HepG2 (cell line): ENCODE data around the gene IFIT3. TPM values are rescaled to one million over a fixed set of nuclear protein-coding genes. Genes with fewer than 3 reads are reported as not detected.

Experiments
- ATAC-seq: fragments of 200-7000 bp; cut with Tn5 transposase; 3 replicates; pipeline ENCODE4 v1.9.1; 2020; ENCODE audit warnings: mild to moderate bottlenecking, moderate library complexity
- BruUV-seq: library from RNA; stranded (reverse); fragments of 400-500 nt; replicated peaks from 2 replicates; lab custom pipeline; 2021; lab: Mats Ljungman, UMichigan
- CTCF ChIA-PET: fragments of 300-600 bp; formaldehyde crosslinking; extraction: SDS; loops from one replicate; lab custom pipeline; 2021; ENCODE audit warnings: low total read pairs, inconsistent platforms, low intra/inter-chr PET ratio; lab: Yijun Ruan, JAX
- POLR2A ChIA-PET: fragments of 350-600 bp; sonication (Branson Sonifier 250); formaldehyde crosslinking; loops from one replicate; lab custom pipeline; 2020; ENCODE audit warnings: antibody characterized with exemption, inconsistent platforms; lab: Yijun Ruan, JAX
- DNase-seq: peaks from one replicate; pipeline ENCODE4 v3.0.0-alpha.2; 2015; ENCODE audit warnings: low spot score
- FAIRE-seq: peaks from 3 replicates; lab custom pipeline; 2011; peaks lifted over from hg19 to GRCh38; lab: Jason Lieb, UNC
- H2AFZ ChIP-seq: one replicate; pipeline ENCODE4 v1.6.1; 2011; ENCODE audit warnings: low read length, inconsistent platforms
- H3K27ac ChIP-seq: fragments of 300-600 bp; 3 replicates; pipeline ENCODE4 v1.8.0; 2011; ENCODE audit warnings: mixed run types, mild to moderate bottlenecking, mixed read lengths, low read length, inconsistent platforms; ENCODE audit not compliant: insufficient read depth; ENCODE audit errors: extremely low read length
- H3K27me3 ChIP-seq, 2 experiments: fragments of 200-600 bp in 1 of 2; 2 replicates in 1 of 2; 3 replicates in 1 of 2; pipeline versions ENCODE4 v1.6.0 to v1.8.0; 2011; ENCODE audit warnings: low read length in 2 of 2, mild to moderate bottlenecking in 2 of 2, moderate library complexity in 2 of 2, inconsistent platforms in 1 of 2; ENCODE audit not compliant: insufficient read depth in 2 of 2, control insufficient read depth in 1 of 2
- H3K36me3 ChIP-seq, 2 experiments: fragments of 200-600 bp in 1 of 2; replicated peaks in 1 of 2; 2 replicates in 1 of 2; 3 replicates in 1 of 2; pipeline versions ENCODE4 v1.5.1 to v1.8.0; 2011; ENCODE audit warnings: low read length in 2 of 2, inconsistent platforms in 1 of 2; ENCODE audit not compliant: insufficient read depth in 2 of 2, control insufficient read depth in 1 of 2
- H3K4me1 ChIP-seq: 2 replicates; pipeline ENCODE4 v1.5.1; 2012; ENCODE audit warnings: low read length, inconsistent platforms; ENCODE audit not compliant: insufficient read depth
- H3K4me2 ChIP-seq: 2 replicates; pipeline ENCODE4 v1.6.0; 2011; ENCODE audit warnings: low read depth, low read length, inconsistent platforms
- H3K4me3 ChIP-seq, 3 experiments: fragments of 200-600 bp in 1 of 3; sonication (generic), shearing (Covaris generic) in 1 of 3; replicated peaks in 1 of 3; 2 replicates each; pipeline ENCODE4 v1.5.1; 2011 to 2016; ENCODE audit warnings: low read length in 3 of 3, inconsistent platforms in 2 of 3, low read depth in 2 of 3, mild to moderate bottlenecking in 2 of 3, control low read depth in 1 of 3, mixed read lengths in 1 of 3; ENCODE audit not compliant: insufficient read depth in 1 of 3
- H3K79me2 ChIP-seq: one replicate; pipeline ENCODE4 v1.6.1; 2011; ENCODE audit warnings: low read length, inconsistent platforms; ENCODE audit not compliant: insufficient read depth
- H3K9ac ChIP-seq: 2 replicates; pipeline ENCODE4 v1.6.0; 2011; ENCODE audit warnings: mild to moderate bottlenecking, low read depth, low read length, inconsistent platforms; ENCODE audit not compliant: insufficient read depth
- H3K9me3 ChIP-seq: 2 replicates; pipeline ENCODE4 v1.5.1; 2012; ENCODE audit warnings: mild to moderate bottlenecking, low read length
- H4K20me1 ChIP-seq: 2 replicates; pipeline ENCODE4 v1.6.0; 2011; ENCODE audit warnings: inconsistent platforms, mild to moderate bottlenecking, low read length, moderate library complexity; ENCODE audit not compliant: insufficient read depth
- ASH2L ChIP-seq: fragments of 300-600, 200-600 bp; sonication (generic); IDR thresholded peaks from 2 replicates; pipeline ENCODE4 v1.7.0; 2017; ENCODE audit warnings: low read depth, mild to moderate bottlenecking, moderate library complexity, mixed read lengths, low read length; ENCODE audit not compliant: insufficient read length
- CREBL2 ChIP-seq: sonication (generic); formaldehyde crosslinking; IDR thresholded peaks from 2 replicates; pipeline ENCODE4 v1.8.1; 2023; ENCODE audit warnings: missing genetic modification reagents, mild to moderate bottlenecking, borderline replicate concordance
- MAFF ChIP-seq: IDR thresholded peaks from 2 replicates; pipeline ENCODE4 v1.6.1; 2011; ENCODE audit warnings: low read depth, low read length, improper control_type of control experiment
- MAFK ChIP-seq, 2 experiments: IDR thresholded peaks in 1 of 2; conservative IDR thresholded peaks in 1 of 2; 2 replicates each; pipeline ENCODE4 v1.6.1; 2011; ENCODE audit warnings: improper control_type of control experiment in 2 of 2, low read length in 2 of 2
- MXI1 ChIP-seq: IDR thresholded peaks from 3 replicates; pipeline ENCODE4 v1.6.1; 2012; ENCODE audit warnings: low read depth, low read length, inconsistent platforms, borderline replicate concordance
- NR2F6 ChIP-seq, 2 experiments: IDR thresholded peaks; 2 replicates each; pipeline ENCODE4 v1.6.1; 2016; ENCODE audit warnings: antibody characterized with exemption in 1 of 2, mild to moderate bottlenecking in 1 of 2
- RBM22 ChIP-seq: fragments of 200-400 bp; formaldehyde crosslinking; optimal IDR thresholded peaks from 2 replicates; pipeline ENCODE3; 2017; ENCODE audit warnings: mild to moderate bottlenecking, low read length, moderate library complexity
- SALL1 ChIP-seq: sonication (generic); formaldehyde crosslinking; IDR thresholded peaks from 2 replicates; pipeline ENCODE4 v1.8.0; 2022; ENCODE audit warnings: mild to moderate bottlenecking, missing genetic modification reagents
- SAP130 ChIP-seq: IDR thresholded peaks from 2 replicates; pipeline ENCODE4 v1.6.1; 2016; ENCODE audit warnings: low read depth
- SNAPC5 ChIP-seq: sonication (generic); formaldehyde crosslinking; IDR thresholded peaks from 2 replicates; pipeline ENCODE4 v1.8.1; 2023; ENCODE audit warnings: mild to moderate bottlenecking, missing genetic modification reagents, borderline replicate concordance
- TFAP4 ChIP-seq: sonication (generic); IDR thresholded peaks from 2 replicates; pipeline ENCODE4 v1.6.1; 2016; ENCODE audit warnings: low read depth, borderline replicate concordance
- USF2 ChIP-seq, 2 experiments: sonication (generic) in 1 of 2; formaldehyde crosslinking in 1 of 2; IDR thresholded peaks; 2 replicates each; pipeline versions ENCODE4 v1.5.1 to v1.6.1; 2011 to 2020; ENCODE audit warnings: borderline replicate concordance in 1 of 2, low read depth in 1 of 2, low read length in 1 of 2, mild to moderate bottlenecking in 1 of 2, missing genetic modification reagents in 1 of 2, moderate library complexity in 1 of 2
- ZBTB44 ChIP-seq: sonication (generic); formaldehyde crosslinking; IDR thresholded peaks from 2 replicates; pipeline ENCODE4 v1.4.0; 2020; ENCODE audit warnings: missing genetic modification reagents
- ZMYM3 ChIP-seq: sonication (generic); formaldehyde crosslinking; IDR thresholded peaks from 2 replicates; pipeline ENCODE4 v1.5.1; 2020; ENCODE audit warnings: mild to moderate bottlenecking, missing genetic modification reagents
- ZNF484 ChIP-seq: sonication (generic); formaldehyde crosslinking; IDR thresholded peaks from 2 replicates; pipeline ENCODE4 v1.5.1; 2020; ENCODE audit warnings: mild to moderate bottlenecking, low read depth, missing genetic modification reagents, borderline replicate concordance
- ZSCAN25 ChIP-seq: sonication (generic); formaldehyde crosslinking; IDR thresholded peaks from 2 replicates; pipeline ENCODE4 v1.8.0; 2022; ENCODE audit warnings: mild to moderate bottlenecking, missing genetic modification reagents
- WGBS: methylation state at CpG from one replicate; pipeline ENCODE4 v1.1.6; 2017; ENCODE audit warnings: low lambda C conversion rate; 5-methylcytosine and 5-hydroxymethylcytosine counted together
- in situ Hi-C: cut with HindIII; loops from 2 replicates; pipeline ENCODE4 v1.10.0; 2017; ENCODE audit warnings: low pct_unique_long_range_greater_than_20kb; ENCODE audit not compliant: extremely low pct_ligation_motif_present
- intact Hi-C: fragments of 100-400 bp; cut with micrococcal nuclease; formaldehyde crosslinking; loops from one replicate; pipeline ENCODE4 v1.10.0; 2022; ENCODE audit not compliant: unreplicated experiment
- polyA plus RNA-seq, 8 experiments: library from polyadenylated mRNA; depleted of rRNA in 3 of 8; stranded (reverse) in 7 of 8; unstranded in 1 of 8; fragments of >200 nt; fragmentation: Illumina TruSeq in 4 of 8; extraction: Trizol in 4 of 8; gene quantifications; 2 replicates each; pipeline versions ENCODE4 v1.2.1 to v1.2.3, GENCODE V29; 2011 to 2016; ENCODE audit warnings: low read depth in 4 of 8, missing spikeins in 1 of 8, mixed read lengths in 1 of 8; ENCODE audit not compliant: insufficient read depth in 1 of 8
- total RNA-seq, 5 experiments: library from RNA; depleted of rRNA; stranded (reverse); fragments of >200 nt; fragmentation: Illumina TruSeq; extraction: Trizol; gene quantifications; 2 replicates each; pipeline ENCODE4 v1.2.3, GENCODE V29; 2016; ENCODE audit warnings: low read depth in 1 of 5

Gene IFIT3
- total and polyA plus RNA-seq, 2 of the 13 experiments (the other 11 are each of a cell fraction or from before 2014, with no cell fraction given): 0.48 to 3.1 TPM

- FAIRE-seq (no peak), ATAC-seq (no peak), DNase-seq (no peak)
- no TSS peak for BruUV-seq
- H3K36me3 ChIP-seq: no peaks in the 10 kb centered on the region
- in situ Hi-C loops (no loop called here), intact Hi-C loops (no loop called here)
- no peaks in the 10 kb centered on the region for H4K20me1 ChIP-seq
- POLR2A ChIA-PET: interaction anchor here (1.6 kb wide), 1 partner anchor 16 kb away, joined by 3 read pairs; no protein-coding TSS in a partner anchor
- H3K4me2 ChIP-seq: no peak overlapping the region
- H2AFZ ChIP-seq: no peak overlapping the region
- H3K4me1 ChIP-seq: peaks cover 11% of the 10 kb centered on the region
- H3K9ac ChIP-seq: no peak overlapping the region
- H3K9me3 ChIP-seq: no peaks in the 10 kb centered on the region
- no peaks in the 10 kb centered on the region for H3K27me3 ChIP-seq
- CTCF ChIA-PET: no interaction called here
- WGBS: 27% methylated on average over 4 of the region's 4 CpGs
- H3K79me2 ChIP-seq: no peaks in the 10 kb centered on the region
- no peak for TF ChIP-seq USF2 (IDR thresholded peaks at IDR 0.05; ENCODE audit: low read depth, low read length)
- TF ChIP-seq USF2 (CRISPR knock-in tag; IDR thresholded peaks at IDR 0.05; ENCODE audit: borderline replicate concordance): no peak
- TF ChIP-seq RBM22: no peak
- TF ChIP-seq SALL1 (CRISPR knock-in tag): no peak
- no peak for TF ChIP-seq MXI1
- TF ChIP-seq CREBL2 (CRISPR knock-in tag): no peak
- no peak for TF ChIP-seq SNAPC5
- TF ChIP-seq ZBTB44: no peak
- TF ChIP-seq SAP130 (CRISPR knock-in tag): no peak
- no peak for TF ChIP-seq ZSCAN25 (CRISPR knock-in tag)
- TF ChIP-seq ZMYM3 (CRISPR knock-in tag): no peak
- 0 out of 2 replicates have a peak, but pooled peaks have one; percentile 9 for TF ChIP-seq MAFF
- no peak for TF ChIP-seq NR2F6 (IDR thresholded peaks at IDR 0.05)
- no peak for TF ChIP-seq NR2F6 (CRISPR knock-in tag; IDR thresholded peaks at IDR 0.05)
- TF ChIP-seq ASH2L: no peak
- TF ChIP-seq TFAP4: no peak
- TF ChIP-seq ZNF484: no peak
- peak in 1 of 2 experiments; percentile 43; a peak in 2 of 4 replicates for TF ChIP-seq MAFK (conservative IDR thresholded peaks at IDR 0.05 in 1 of 2, IDR thresholded peaks at IDR 0.05 in 1 of 2; ENCODE audit: low read length in 2 of 2)
- no peak overlapping the region for H3K27ac ChIP-seq
- no peak overlapping the region for H3K4me3 ChIP-seq
These were observed 39.7 kb downstream of the IFIT3 start for GRCh38 chr10:89367529-89367928.
